HepG2 (cell line): ENCODE results near the gene ALG8. TPM values are rescaled to one million over a fixed set of nuclear protein-coding genes. Genes with fewer than 3 reads are reported as not detected.

ENCODE experiments used
- AHR ChIP-seq: IDR thresholded peaks from 2 replicates; pipeline ENCODE4 v1.6.1; 2018; ENCODE audit warnings: missing genetic modification reagents, missing compliant biosample characterization
- ARNTL ChIP-seq: sonication (generic); formaldehyde crosslinking; IDR thresholded peaks from 2 replicates; pipeline ENCODE4 v1.4.0; 2020; ENCODE audit warnings: mild to moderate bottlenecking, missing genetic modification reagents
- FOXA3 ChIP-seq: IDR thresholded peaks from 2 replicates; pipeline ENCODE4 v1.6.1; 2016; ENCODE audit warnings: missing genetic modification reagents, missing compliant biosample characterization
- HNF4G ChIP-seq, 2 experiments: sonication (generic) in 1 of 2; formaldehyde crosslinking in 1 of 2; IDR thresholded peaks; 2 replicates each; pipeline versions ENCODE4 v1.4.0 to v1.6.1; 2011 to 2020; ENCODE audit warnings: borderline replicate concordance in 2 of 2, low read depth in 2 of 2, mild to moderate bottlenecking in 2 of 2, low read length in 1 of 2, missing genetic modification reagents in 1 of 2, moderate library complexity in 1 of 2
- KLF13 ChIP-seq: sonication (generic); formaldehyde crosslinking; IDR thresholded peaks from 2 replicates; pipeline ENCODE4 v1.4.0; 2020; ENCODE audit warnings: mild to moderate bottlenecking, missing genetic modification reagents
- MXD4 ChIP-seq: IDR thresholded peaks from 2 replicates; pipeline ENCODE4 v1.6.1; 2016; ENCODE audit warnings: mild to moderate bottlenecking, missing biosample characterization, missing genetic modification reagents
- ONECUT2 ChIP-seq: sonication (generic); formaldehyde crosslinking; IDR thresholded peaks from 2 replicates; pipeline ENCODE4 v1.4.0; 2020; ENCODE audit warnings: missing genetic modification reagents
- PHB2 ChIP-seq: fragments of 450-650 bp; IDR thresholded peaks from 2 replicates; pipeline ENCODE4 v1.6.1; 2018; ENCODE audit not compliant: partially characterized antibody
- POGZ ChIP-seq: sonication (generic); formaldehyde crosslinking; IDR thresholded peaks from 2 replicates; pipeline ENCODE4 v1.4.0; 2020; ENCODE audit warnings: mild to moderate bottlenecking, missing genetic modification reagents
- RFXANK ChIP-seq: IDR thresholded peaks from 2 replicates; pipeline ENCODE4 v1.6.1; 2016
- ZMYM3 ChIP-seq: sonication (generic); formaldehyde crosslinking; IDR thresholded peaks from 2 replicates; pipeline ENCODE4 v1.5.1; 2020; ENCODE audit warnings: mild to moderate bottlenecking, missing genetic modification reagents
- ZNF318 ChIP-seq: sonication (generic); formaldehyde crosslinking; IDR thresholded peaks from 2 replicates; pipeline ENCODE4 v1.4.0; 2020; ENCODE audit warnings: mild to moderate bottlenecking, missing genetic modification reagents
- ZNF326 ChIP-seq: sonication (generic); formaldehyde crosslinking; IDR thresholded peaks from 2 replicates; pipeline ENCODE4 v1.4.0; 2020; ENCODE audit warnings: missing genetic modification reagents, borderline replicate concordance
- ZNF350 ChIP-seq: sonication (generic); formaldehyde crosslinking; IDR thresholded peaks from 2 replicates; pipeline ENCODE4 v1.4.0; 2020; ENCODE audit warnings: mild to moderate bottlenecking, low read depth, missing genetic modification reagents, borderline replicate concordance
- ZNF510 ChIP-seq: sonication (generic); formaldehyde crosslinking; IDR thresholded peaks from 2 replicates; pipeline ENCODE4 v1.4.0; 2020; ENCODE audit warnings: low read depth, mild to moderate bottlenecking, missing genetic modification reagents
- ZNF674 ChIP-seq: sonication (generic); formaldehyde crosslinking; IDR thresholded peaks from 2 replicates; pipeline ENCODE4 v1.5.0; 2020; ENCODE audit warnings: low read depth, mild to moderate bottlenecking, missing genetic modification reagents
- polyA plus RNA-seq, 8 experiments: library from polyadenylated mRNA; depleted of rRNA in 3 of 8; stranded (reverse) in 7 of 8; unstranded in 1 of 8; fragments of >200 nt; fragmentation: Illumina TruSeq in 4 of 8; extraction: Trizol in 4 of 8; gene quantifications; 2 replicates each; pipeline versions ENCODE4 v1.2.1 to v1.2.3, GENCODE V29; 2011 to 2016; ENCODE audit warnings: low read depth in 4 of 8, missing spikeins in 1 of 8, mixed read lengths in 1 of 8; ENCODE audit not compliant: insufficient read depth in 1 of 8
- total RNA-seq, 5 experiments: library from RNA; depleted of rRNA; stranded (reverse); fragments of >200 nt; fragmentation: Illumina TruSeq; extraction: Trizol; gene quantifications; 2 replicates each; pipeline ENCODE4 v1.2.3, GENCODE V29; 2016; ENCODE audit warnings: low read depth in 1 of 5
- TF ChIP-seq, protein P1 (sequence below): sonication (generic); formaldehyde crosslinking; IDR thresholded peaks from 2 replicates; pipeline ENCODE4 v1.8.0; 2022; ENCODE audit warnings: low read depth, missing genetic modification reagents

Gene ALG8
- total and polyA plus RNA-seq, 2 of the 13 experiments (the other 11 are each of a cell fraction or from before 2014, with no cell fraction given) = 75.8 to 88.0 TPM

- TF ChIP-seq AHR (CRISPR knock-in tag) (0 out of 2 replicates have a peak, but pooled peaks have one; percentile 44), ZNF510 (CRISPR knock-in tag) (peak; percentile 58; the same call in 1 of the 2 replicates), KLF13 (CRISPR knock-in tag) (peak; percentile 65; the same call in 1 of the 2 replicates), ZNF326 (CRISPR knock-in tag) (no peak), FOXA3 (CRISPR knock-in tag) (peak; percentile 16; the same call in 1 of the 2 replicates), PHB2 (no peak), HNF4G (IDR thresholded peaks at IDR 0.05; ENCODE audit: borderline replicate concordance, low read depth, low read length) (no peak), HNF4G (CRISPR knock-in tag; IDR thresholded peaks at IDR 0.05; ENCODE audit: borderline replicate concordance, low read depth) (no peak), ONECUT2 (CRISPR knock-in tag) (no peak), ZNF350 (CRISPR knock-in tag) (peak; percentile 95), ZNF674 (no peak), RFXANK (CRISPR knock-in tag) (0 out of 2 replicates have a peak, but pooled peaks have one; percentile 40), ZMYM3 (CRISPR knock-in tag) (no peak; the same call in 1 of the 2 replicates), POGZ (peak; percentile 61), ZNF318 (CRISPR knock-in tag) (no peak), MXD4 (CRISPR knock-in tag) (peak; percentile 85; the same call in 1 of the 2 replicates), ARNTL (CRISPR knock-in tag) (peak; percentile 44; the same call in 1 of the 2 replicates)
- TF ChIP-seq, protein P1, sequence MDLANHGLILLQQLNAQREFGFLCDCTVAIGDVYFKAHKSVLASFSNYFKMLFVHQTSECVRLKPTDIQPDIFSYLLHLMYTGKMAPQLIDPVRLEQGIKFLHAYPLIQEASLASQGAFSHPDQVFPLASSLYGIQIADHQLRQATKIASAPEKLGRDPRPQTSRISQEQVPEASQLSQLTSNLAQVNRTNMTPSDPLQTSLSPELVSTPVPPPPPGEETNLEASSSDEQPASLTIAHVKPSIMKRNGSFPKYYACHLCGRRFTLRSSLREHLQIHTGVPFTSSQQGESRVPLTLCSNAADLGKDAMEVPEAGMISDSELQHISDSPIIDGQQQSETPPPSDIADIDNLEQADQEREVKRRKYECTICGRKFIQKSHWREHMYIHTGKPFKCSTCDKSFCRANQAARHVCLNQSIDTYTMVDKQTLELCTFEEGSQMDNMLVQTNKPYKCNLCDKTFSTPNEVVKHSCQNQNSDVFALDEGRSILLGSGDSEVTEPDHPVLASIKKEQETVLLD (CRISPR knock-in tag) = peak; percentile 81
These were observed at the start of gene ALG8 (continued) for GRCh38 chr11:78139422-78140391.
